GM21381 (cell line): ENCODE results near the gene SSPN.

ENCODE experiments used
- ATAC-seq: cut with Tn5 transposase; IDR thresholded peaks from one replicate; pipeline ENCODE4 v1.9.1; 2021; ENCODE audit warnings: mild to moderate bottlenecking, moderate library complexity; ENCODE audit not compliant: unreplicated experiment

SSPN gene

DNA sequence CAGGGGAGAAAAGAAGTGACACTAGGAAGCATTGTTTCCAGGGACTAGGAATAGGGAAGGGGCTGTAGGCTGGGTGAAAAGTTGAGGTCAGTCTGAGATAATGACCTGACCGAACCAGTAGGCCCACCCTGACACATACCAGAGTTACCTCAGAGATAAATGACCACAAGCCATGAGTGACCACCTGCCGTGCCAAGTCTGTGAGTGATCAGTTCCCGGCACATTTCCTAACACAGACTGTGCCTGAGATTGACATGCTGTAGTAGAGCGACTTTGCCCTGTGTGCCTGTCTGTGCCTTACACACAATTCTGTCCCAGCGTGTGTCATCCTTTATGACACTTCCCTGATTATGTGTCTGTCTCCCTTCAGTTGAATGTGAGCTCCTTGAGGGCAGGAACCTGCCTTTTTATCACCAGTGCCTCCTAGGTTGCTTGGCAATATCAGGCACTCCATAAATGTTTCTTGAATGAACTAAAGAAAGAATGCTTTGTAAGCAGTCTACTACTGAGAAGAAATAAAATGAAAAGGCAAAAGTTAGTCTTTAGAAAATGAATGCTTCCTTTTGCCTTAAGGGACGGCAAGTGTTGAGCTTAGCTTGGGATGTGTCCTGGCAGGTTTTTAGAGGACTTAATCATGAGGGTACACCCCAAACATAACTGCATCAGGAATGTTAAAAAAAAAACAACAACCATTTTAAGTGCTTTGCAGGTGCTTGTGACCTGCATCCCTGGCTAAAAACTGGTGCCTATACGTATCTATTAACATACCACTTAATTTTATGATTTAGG is 9.6 kb upstream of the SSPN start:
- ATAC-seq, result no peak

GRCh38 chr12:26187014-26187798 is 8.2 kb upstream of the SSPN start:
- no peak for ATAC-seq

DNA sequence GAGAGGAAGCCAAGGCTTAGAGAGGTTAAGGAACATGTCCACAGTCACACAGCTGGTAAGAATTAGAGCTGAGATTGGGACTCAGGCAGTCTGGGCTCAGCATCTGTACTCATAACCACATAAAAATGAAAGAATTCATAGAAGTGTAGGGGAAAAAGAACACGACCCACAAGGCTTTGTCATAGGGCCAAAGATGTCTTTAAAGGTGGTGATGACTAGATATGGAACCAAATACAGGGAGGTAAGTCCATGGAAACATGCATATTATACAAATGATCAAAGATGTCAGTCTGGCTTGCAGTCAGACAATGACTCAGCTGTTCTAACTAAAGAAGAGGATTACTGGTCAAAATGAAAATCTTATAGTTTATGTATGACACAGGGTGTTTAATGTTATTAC is 7.2 kb upstream of the SSPN start:
- ATAC-seq, result no peak

DNA sequence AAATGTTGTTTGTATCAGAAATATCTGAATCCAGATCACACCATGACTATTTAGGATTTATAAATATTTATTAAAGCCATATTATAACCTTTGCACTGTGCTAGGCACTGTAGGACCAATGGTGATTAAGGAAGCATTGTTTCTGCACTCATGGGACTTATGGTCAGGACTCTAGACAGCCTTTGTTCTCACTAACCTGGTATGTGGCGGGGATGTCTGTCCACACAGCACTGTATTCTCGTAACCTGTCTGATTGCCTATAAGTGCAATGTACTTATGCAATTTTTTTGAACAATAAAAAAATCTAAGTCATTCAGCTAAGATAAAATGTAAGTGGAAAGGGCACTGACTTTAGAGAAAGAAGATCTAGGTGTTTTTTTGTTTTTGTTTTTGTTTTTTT is 6.7 kb upstream of the SSPN start:
- ATAC-seq, result no peak

DNA sequence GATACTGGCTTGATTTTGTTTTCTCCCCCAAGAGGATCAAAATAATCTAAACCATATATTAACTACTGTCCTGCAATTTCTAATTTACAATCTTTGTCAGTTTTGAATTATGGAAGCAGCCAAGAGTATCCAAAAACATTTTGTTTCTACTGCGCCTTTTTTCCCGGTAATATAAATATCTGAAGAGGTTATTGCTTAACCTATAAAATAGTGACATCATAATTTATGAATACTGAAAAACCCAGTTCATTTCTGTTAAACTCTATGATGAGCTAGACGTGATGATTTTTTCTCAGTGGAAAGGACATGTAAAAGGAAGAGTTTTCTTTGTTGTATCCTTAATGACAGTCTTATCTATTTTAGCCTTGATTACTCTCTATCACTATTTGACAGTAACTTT is 3.2 kb upstream of the SSPN start:
- ATAC-seq, result no peak

GRCh38 chr12:26193539-26193938 is 1.8 kb upstream of the SSPN start:
- no peak for ATAC-seq

DNA sequence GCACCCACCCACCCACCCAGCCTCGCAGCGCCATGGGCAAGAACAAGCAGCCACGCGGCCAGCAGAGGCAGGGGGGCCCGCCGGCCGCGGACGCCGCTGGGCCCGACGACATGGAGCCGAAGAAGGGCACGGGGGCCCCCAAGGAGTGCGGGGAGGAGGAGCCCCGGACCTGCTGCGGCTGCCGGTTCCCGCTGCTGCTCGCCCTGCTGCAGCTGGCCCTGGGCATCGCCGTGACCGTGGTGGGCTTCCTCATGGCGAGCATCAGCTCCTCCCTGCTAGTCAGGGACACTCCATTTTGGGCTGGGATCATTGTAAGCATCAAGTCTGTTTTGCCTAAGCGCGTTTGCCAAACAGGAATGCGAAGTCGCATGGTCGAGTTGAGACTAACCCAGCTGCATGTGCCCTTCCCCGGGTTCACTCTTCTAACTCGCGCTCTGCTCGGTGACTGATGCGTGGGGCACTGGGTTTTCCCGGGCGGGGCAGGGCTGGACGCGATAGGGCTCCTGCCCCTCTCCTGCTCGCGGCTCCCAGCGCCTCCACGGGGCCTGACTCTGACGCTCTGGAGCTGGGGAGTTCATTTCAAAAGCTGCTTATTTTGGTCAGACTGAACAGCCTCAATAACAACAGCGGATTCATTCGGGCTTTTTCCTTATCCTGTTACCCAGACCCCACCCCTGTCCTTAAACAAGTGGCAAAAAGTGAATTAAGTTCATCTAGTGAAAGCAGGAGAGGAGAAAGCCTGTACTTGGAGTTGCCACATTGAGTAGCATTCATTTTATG is 458 bp downstream of the SSPN start:
- no peak for ATAC-seq

GRCh38 chr12:26196421-26196716 is 996 bp downstream of the SSPN start:
- ATAC-seq, result no peak

GRCh38 chr12:26197832-26198231 is 2.5 kb downstream of the SSPN start:
- ATAC-seq, result no peak

GRCh38 chr12:26198742-26199141 is 3.4 kb downstream of the SSPN start:
- ATAC-seq, result no peak

DNA sequence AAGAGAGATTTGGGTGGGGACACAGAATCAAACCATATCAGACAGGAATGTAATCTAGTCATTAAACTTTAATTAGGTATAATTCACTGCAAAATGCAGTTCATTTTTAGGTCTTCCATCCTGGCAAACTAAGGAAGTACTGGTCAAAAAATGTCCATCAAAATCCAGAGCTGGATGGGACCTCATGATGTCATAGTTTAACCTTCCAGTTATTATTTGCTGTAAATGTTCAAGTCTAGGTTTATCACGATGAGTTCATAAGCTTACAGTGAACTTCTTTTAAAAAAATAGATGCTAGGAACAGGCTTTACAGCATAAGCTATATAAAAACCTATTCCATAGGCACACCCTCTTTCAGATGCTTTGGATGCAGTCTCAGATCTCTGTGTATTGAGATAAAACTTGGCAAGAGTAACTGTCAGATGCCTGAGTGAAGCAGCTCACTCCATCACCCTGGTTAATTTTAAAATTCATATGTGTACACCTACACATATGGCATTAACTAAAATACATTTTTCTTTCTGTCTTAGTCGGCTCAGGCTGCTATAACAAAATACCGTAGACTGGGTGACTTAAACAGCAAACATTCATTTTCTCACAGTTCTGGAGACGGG is 7.9 kb downstream of the SSPN start:
- ATAC-seq, result no peak

GRCh38 chr12:26204612-26205289 is 9.4 kb downstream of the SSPN start:
- no peak for ATAC-seq

DNA sequence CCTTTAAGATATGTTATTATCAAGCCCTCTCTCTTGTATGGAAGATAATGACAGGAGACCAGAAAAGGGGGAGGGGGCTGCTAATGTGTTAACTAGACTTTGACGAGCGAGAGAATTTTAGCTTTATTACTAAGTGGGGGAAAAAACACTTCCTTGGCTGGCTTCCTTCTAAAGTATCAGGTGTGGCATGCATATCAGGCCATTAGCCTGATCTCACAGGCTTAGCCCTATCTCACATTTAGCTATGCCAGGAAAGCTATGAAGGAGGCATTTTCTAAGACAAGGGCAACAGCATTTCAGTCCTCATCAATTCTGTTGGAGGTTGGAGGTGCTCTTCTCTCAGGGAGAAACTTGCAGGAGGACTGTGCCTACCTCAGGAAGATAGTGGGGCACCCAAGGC is 9.9 kb downstream of the SSPN start:
- ATAC-seq, result no peak

DNA sequence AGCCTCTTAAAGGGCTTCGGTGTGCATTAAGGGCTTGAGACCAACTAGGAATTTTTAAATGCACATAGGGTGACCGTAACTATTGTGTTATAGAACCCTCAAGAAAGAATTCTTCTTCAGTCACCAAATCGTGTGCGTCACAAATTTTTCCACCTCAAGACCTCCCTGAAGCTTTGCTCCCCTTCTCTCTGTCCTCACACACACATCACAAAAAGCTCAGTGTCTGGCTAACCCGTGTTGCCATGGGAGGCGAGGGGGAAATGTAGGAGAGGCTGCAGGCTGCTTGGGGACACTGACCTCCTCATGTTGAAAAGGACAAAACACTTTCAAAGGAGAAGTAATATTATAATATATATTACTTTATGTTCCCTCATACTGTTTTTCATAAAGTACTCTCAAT is 10.6 kb downstream of the SSPN start:
- no peak for ATAC-seq

GRCh38 chr12:26211331-26211730 is 16.0 kb downstream of the SSPN start:
- no peak for ATAC-seq

GRCh38 chr12:26212396-26212795 is 17.0 kb downstream of the SSPN start:
- no peak for ATAC-seq

GRCh38 chr12:26212988-26213387 is 17.6 kb downstream of the SSPN start:
- ATAC-seq, result no peak

DNA sequence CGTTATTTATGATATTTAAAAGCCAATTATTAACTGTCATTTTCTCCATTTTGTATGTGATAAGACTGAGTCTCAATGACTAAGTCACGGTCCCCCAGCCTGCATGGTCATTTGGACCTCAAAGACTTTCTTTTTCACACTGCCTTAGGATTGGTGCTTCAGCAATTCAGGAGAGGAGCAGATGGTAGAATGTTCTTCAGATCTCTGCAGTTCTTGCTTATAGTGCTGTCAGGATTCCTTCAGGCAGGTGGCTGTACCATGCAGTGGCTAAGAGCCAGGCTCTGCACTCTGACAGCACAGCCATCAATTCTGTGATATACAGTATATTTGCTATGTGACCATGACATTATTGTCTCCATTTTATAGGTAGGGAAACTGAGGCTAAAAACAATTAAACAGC is 18.7 kb downstream of the SSPN start:
- no peak for ATAC-seq

GRCh38 chr12:26219736-26220135 is 24.4 kb downstream of the SSPN start:
- ATAC-seq, result no peak

GRCh38 chr12:26224657-26225056 is 29.3 kb downstream of the SSPN start:
- no peak for ATAC-seq

DNA sequence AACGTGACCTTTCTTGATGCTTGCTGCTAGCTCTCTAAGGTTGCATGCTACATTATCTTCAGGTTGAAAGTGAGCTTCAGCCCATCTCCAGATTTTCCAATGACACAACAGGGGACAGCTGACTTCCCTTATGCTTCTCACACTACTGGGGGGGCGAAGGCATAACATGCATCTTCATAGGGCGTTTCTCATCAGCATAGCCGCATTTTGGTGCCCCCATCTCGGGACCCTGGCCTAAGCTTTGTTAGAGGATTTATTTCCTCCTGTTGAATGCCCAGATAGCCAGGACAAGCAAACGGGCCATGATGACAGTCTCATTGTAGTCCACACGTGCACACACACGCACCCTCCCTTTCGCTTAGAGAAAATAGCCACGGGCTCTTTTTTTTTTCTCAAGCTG is 30.7 kb downstream of the SSPN start:
- no peak for ATAC-seq
